Measurements from ENCODE around the gene SLC6A11.

Gene SLC6A11

GRCh38 chr3:10954740-10955139 lies 138.7 kb downstream of the SLC6A11 start:
- DNase-seq (ENCODE audit: low spot score): no peak

- no peak for DNase-seq (ENCODE audit: low spot score)
Measured at GRCh38 chr3:10955711-10956453, 139.9 kb downstream of the SLC6A11 start.

- DNase-seq (ENCODE audit: low spot score): no peak
Measured at GRCh38 chr3:10956531-10956930, 140.5 kb downstream of the SLC6A11 start.

GRCh38 chr3:10956986-10957385 lies 141.0 kb downstream of the SLC6A11 start:
- DNase-seq (ENCODE audit: low spot score): no peak

- no peak for DNase-seq (ENCODE audit: low spot score)
Measured at GRCh38 chr3:10957976-10958749, 142.1 kb downstream of the SLC6A11 start.

- no peak for DNase-seq (ENCODE audit: low spot score)
Measured at GRCh38 chr3:10960255-10960654, 144.2 kb downstream of the SLC6A11 start.

GRCh38 chr3:10961921-10962320 lies 145.9 kb downstream of the SLC6A11 start:
- no peak for DNase-seq (ENCODE audit: low spot score)

- no peak for DNase-seq (ENCODE audit: low spot score)
Measured at GRCh38 chr3:10962481-10963036, 146.5 kb downstream of the SLC6A11 start.

- no peak for DNase-seq (ENCODE audit: low spot score)
Measured at GRCh38 chr3:10964537-10965167, 148.6 kb downstream of the SLC6A11 start.

GRCh38 chr3:10968401-10968800 lies 152.4 kb downstream of the SLC6A11 start:
- no peak for DNase-seq (ENCODE audit: low spot score)

GRCh38 chr3:10970306-10970960 lies 154.4 kb downstream of the SLC6A11 start:
- no peak for DNase-seq (ENCODE audit: low spot score)

- no peak for DNase-seq (ENCODE audit: low spot score)
Measured at GRCh38 chr3:10972072-10972782, 156.2 kb downstream of the SLC6A11 start.

GRCh38 chr3:10973046-10973595 lies 157.1 kb downstream of the SLC6A11 start:
- no peak for DNase-seq (ENCODE audit: low spot score)

- no peak for DNase-seq (ENCODE audit: low spot score)
Measured at GRCh38 chr3:10974131-10974530, 158.1 kb downstream of the SLC6A11 start.

- no peak for DNase-seq (ENCODE audit: low spot score)
Measured at GRCh38 chr3:10974746-10975375, 158.8 kb downstream of the SLC6A11 start.

- no peak for DNase-seq (ENCODE audit: low spot score)
Measured at GRCh38 chr3:10975695-10976234, 159.7 kb downstream of the SLC6A11 start.

GRCh38 chr3:10976770-10977169 lies 160.7 kb downstream of the SLC6A11 start:
- no peak for DNase-seq (ENCODE audit: low spot score)

- DNase-seq (ENCODE audit: low spot score): peak; percentile 56
Measured at GRCh38 chr3:10977892-10978510, 162.0 kb downstream of the SLC6A11 start.

- no peak for DNase-seq (ENCODE audit: low spot score)
Measured at GRCh38 chr3:10978956-10979355, 162.9 kb downstream of the SLC6A11 start.

- DNase-seq (ENCODE audit: low spot score): no peak
Measured at GRCh38 chr3:10980312-10980711, 164.3 kb downstream of the SLC6A11 start.
